Stromal cell of bone marrow (primary cell): ENCODE measurements around the gene TXNDC12.
A peak's percentile ranks its signal among the peaks of the same experiment; 100 is the strongest.
"Not testable (repeated sequence)": the region's sequence is repeated elsewhere in the genome, so short reads cannot be mapped to it uniquely, and the experiment has no call there.

Experiments
- DNase-seq: peaks from one replicate; pipeline ENCODE4 v3.0.0-alpha.2; 2012; ENCODE audit warnings: low read depth

TXNDC12 gene

DNA sequence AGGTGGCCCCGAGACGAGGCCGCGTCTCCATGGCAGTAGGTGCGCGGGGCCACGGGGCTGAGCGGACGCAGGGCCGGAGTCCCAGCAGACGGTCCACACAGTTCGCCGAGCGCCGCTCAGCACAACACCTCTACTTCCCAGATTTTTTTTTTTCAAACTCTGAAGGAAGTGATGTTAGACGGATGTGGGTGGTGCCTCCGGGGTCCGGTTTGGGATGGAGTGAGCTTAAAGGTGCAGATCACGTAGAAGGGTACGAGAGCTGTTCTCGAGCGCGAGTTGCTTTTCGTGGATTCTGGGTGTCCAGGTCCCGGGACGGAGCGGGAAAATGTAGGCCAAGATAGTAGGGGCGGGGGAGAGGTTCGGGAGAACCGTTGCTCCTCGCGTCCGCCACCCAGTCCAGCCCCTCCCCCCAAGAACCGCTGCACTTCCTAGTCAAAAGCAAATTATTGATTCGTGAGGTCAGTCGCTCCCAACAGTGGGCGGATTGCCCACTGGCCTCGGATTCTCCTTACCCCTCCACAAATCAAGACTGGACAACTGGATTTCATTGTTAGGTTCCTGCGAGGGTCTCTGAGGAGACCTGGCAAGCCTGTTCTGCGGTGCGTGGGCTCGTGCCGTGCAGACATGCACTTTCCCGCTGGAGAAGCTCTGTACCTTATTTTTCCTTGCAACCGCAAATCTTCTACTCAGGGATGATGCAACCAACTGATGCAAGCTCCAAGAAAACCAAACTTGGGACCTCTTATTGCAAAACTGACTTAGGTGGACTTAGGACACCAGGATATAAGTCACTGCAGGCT, at the start of gene TXNDC12:
Gene TXNDC12 (minus strand): TSS at position 126 of the 800 bp plus-strand sequence. CDS start 95 bp downstream, at position 31.
- DNase-seq, result peak; percentile 82

- DNase-seq, result no peak
Measured at GRCh38 chr1:52102336-52103013, 47.5 kb upstream of the TXNDC12 start.

DNA sequence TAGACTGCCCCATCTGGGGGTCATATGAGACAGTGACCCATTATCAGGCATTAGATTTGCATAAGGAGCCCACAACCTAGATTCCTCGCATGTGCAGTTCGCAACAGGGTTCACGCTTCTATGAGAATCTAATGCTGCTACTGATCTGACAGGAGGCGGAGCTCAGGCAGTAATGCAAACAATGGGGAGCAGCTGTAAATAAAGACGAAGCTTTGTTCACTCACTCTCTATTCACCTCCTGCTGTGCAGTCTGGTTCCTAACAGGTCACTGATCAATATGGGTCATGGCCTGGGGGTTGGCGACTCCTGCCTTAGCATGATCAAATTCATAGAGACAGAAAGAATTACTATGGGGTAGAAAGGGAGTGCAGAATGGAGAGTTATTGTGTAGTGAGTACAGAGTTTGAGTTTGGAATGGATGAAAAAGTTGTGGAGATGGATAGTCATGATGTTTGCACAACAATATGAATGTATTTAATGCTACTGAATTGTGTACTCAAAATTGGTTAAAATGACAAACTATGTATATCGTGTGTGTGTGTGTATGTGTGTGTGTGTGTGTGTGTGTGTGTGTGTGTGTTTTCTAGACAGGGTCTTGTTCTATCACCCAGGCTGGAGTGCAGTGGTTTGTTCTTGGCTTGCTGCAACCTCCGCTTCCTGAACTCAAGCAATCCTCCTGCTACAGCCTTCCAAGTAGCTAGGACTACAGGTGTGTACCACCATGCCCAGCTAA, 43.3 kb upstream of the TXNDC12 start:
- DNase-seq, result no peak

DNA sequence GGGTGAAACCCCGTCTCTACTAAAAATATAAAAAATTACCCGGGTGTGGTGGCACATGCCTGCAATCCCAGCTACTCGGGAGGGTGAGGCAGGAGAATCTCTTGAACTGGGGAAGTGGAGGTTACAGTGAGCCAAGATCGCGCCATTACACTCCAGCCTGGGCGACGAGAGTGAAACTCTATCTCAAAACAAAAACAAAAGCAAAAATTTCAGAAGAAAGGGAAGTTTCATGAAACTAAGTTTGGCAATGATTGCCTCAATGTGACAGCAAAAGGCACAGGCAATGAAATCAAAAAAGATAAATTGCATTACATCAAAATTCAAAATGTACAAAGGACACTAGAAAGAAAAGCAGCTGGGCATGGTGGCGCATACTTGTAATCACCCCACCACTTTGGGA, 41.2 kb upstream of the TXNDC12 start:
- DNase-seq, result no peak

DNA sequence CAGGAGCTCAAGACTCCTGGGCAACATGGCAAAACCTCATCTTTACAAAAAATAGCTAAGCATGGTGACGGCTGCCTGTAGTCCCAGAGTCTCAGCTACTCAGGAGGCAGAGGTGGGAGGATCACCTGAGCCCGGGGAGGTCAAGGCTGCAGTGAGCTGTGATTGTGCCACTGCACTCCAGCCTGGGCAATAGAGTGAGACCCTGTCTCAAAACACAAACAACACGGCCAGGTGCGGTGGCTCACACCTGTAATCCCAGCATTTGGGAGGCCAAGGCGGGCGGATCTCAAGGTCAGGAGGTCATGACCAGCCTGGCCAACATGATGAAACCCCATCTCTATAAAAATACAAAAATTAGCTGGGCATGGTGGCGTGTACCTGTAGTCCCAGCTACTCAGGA, 39.3 kb upstream of the TXNDC12 start:
- DNase-seq, result not testable (repeated sequence)

GRCh38 chr1:52087892-52088291, 32.9 kb upstream of the TXNDC12 start:
- DNase-seq, result not testable (repeated sequence)

- no peak for DNase-seq
Measured at GRCh38 chr1:52080014-52080415, 25.0 kb upstream of the TXNDC12 start.

GRCh38 chr1:52077277-52077676, 22.3 kb upstream of the TXNDC12 start:
- not testable (repeated sequence) for DNase-seq

- no peak for DNase-seq
Measured at GRCh38 chr1:52072291-52072690, 17.3 kb upstream of the TXNDC12 start.

- DNase-seq, result no peak
Measured at GRCh38 chr1:52070704-52071103, 15.7 kb upstream of the TXNDC12 start.

GRCh38 chr1:52063192-52063591, 8.2 kb upstream of the TXNDC12 start:
- no peak for DNase-seq

GRCh38 chr1:52060822-52061221, 5.8 kb upstream of the TXNDC12 start:
- DNase-seq, result no peak

DNA sequence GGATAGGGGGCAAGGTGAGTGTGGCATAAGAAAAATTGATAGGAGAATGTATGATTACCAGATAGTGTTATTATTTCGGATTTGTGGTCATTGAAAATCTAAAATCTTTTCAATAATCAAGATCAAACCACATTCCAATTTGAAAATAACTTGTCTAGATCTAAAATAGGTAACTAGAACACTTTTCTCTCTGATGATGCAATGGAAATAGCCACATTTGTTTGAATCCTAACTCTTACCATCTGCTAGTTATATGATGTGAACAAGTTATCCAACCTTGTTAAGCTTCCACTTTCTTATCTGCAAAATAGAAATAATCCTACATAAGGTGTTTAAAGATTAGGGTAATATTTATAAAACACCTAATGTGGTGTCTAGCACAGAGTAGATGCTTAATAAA, 4.9 kb upstream of the TXNDC12 start:
- no peak for DNase-seq

- peak; percentile 28 for DNase-seq
Measured at GRCh38 chr1:52059321-52059720, 4.3 kb upstream of the TXNDC12 start.

DNA sequence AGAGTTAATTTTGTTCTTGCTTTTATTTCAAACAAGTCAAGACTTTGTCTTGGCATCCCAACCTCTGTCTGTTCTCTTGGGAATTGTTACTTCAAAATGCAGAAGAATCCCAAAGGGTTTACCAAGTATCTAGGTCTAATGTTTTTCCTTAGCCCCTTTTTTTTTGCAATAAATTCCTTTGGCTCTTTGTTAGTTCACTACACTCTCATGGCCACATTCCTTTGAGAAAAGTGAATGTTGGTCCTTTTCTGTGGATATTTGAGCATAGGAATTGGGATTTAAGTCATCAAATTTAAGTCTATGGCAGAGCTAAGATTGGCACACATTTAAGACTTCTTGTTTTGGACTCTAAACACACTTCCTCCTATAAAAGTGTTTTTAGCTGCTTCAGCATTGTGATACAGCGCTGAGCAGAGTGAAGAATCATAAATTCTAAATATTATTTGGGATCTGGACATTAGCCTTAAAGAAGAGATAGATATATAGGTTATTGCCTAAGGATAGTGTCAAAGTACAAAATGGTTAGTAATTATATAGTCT, 3.0 kb upstream of the TXNDC12 start:
- no peak for DNase-seq

DNA sequence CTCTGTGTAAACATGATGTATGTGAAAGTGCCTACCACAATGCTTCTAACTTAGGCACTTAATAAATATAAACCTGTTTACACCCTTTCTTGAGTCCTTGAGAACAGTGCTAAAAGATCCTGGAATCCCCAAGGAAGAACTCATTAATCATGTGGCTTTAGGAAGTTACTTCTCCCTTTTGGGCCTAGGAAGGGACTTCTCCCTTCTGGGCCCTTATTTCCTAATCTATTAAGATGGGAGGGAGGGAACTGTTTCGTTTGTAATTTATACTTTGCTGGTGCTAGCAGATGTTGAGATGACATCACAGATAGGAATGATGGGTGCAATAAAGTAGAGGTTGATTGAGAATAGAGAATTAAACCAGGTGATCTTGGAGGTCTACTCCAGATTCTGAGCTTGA, 2.3 kb upstream of the TXNDC12 start:
- no peak for DNase-seq

DNA sequence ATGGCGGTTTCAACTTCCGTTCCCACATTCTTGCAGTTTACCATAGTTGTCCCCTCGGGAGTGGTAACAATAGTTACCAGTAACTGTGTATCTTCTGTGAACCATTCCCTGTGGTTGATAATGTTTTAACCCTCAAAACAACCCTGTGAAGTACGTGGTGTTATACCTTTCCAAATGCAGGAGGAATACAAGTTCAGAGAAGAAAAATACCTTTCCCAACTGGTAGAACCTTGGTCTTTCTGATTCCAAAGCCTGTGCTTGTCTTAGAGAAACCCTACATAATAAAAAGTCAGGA, 1.9 kb upstream of the TXNDC12 start:
- DNase-seq, result peak; percentile 71

DNA sequence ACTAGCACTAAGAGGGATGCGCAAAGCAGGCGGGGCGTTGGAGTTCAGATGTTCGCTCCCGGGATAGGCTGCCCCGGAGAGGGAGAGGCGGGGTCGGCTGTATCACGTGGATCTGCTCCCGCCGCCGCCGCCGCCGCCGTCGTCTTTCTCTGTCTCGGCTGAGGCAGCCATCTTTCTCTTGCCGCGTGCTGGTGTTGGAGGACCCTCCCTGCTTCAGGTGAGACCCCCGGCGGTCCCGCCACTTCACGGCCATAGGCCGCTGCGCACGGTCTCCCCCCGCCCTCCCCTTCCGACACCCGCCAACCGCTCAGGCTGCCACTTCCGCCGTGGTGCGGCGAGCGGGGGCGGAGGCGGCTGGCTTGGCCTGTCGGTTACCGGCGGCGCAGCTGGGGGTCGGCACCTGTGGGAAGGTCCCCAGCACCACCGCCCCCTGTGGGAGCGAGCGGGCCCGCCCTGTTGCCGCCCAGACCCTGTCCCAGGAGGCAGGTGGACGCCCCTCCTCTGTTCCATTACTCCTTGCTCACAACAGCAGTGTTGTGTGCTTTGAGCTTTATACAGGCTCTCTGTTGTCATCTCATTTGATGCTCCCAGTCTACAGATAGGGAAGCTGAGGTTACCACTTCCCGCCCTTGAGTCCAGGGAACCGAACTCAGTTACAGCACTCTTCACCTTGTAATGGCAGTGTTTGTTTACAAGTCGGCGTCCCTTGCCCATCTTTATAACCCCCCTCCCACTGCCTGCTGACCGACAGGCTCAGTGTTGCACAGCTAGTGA, 1.4 kb upstream of the TXNDC12 start, which contains the start of gene BTF3L4:
Gene BTF3L4 (plus strand): TSS at position 133 of the 774 bp plus-strand sequence. CDS start 3,553 bp downstream, outside the sequence.
- peak; percentile 90 for DNase-seq

- DNase-seq, result no peak
Measured at GRCh38 chr1:52055866-52056162, 823 bp upstream of the TXNDC12 start.

- no peak for DNase-seq
Measured at GRCh38 chr1:52054496-52055065, 410 bp downstream of the TXNDC12 start.

GRCh38 chr1:52053862-52054261, 1.1 kb downstream of the TXNDC12 start:
- no peak for DNase-seq

DNA sequence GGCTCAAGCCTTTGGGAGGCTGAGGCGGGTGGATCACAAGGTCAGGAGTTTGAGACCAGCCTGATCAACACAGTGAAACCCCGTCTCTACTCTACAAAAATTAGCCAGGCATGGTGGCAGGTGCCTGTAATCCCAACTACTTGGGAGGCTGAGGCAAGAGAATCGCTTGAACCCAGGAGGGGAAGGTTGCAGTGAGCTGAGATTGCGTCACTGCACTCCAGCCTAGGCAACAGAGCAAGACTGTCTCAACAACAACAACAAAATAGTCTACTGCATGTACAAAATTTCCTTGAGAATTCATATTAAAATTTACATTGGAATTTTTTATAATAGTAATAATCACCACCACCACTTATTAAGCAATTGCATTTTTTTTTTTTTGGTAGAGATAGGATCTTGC, 5.7 kb downstream of the TXNDC12 start:
- not testable (repeated sequence) for DNase-seq
